ENCODE data around the gene TMEM26. TPM values are rescaled to one million over a fixed set of nuclear protein-coding genes. Genes with fewer than 3 reads are reported as not detected.

TMEM26 gene
- total and polyA plus RNA-seq, 2 of the 8 experiments (the other 6 are each of a cell fraction or from before 2014, with no cell fraction given), result 1.6 to 2.8 TPM

DNA sequence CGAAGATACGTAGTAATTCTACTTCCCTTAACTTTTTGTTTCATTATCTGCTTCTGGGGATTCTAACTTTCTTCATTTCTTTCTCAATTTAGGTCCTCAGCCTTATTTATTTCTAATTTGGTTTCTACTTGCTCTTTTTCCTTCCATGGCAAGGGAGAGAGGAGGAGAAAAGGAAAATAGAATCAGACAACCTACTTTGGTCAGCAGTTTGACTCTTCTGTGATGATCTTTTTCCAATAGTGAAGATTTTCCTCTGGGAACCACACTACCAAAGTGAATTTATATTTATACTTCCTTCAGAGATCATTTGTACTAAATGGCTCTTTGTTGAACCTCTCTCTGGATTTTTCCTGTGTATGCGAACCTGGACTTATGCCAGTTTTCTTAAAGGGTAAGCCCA, 90.2 kb downstream of the TMEM26 start:
- DNase-seq (ENCODE audit: low read depth in 1 of 2, low spot score in 2 of 2), result no peak
- H3K36me3 ChIP-seq (ENCODE audit: control insufficient read depth in 2 of 4, insufficient read depth in 4 of 4, low read length in 3 of 4), result no peaks in the 10 kb centered on the region
- CTCF ChIA-PET (ENCODE audit: partially characterized antibody), result interaction anchor here (1.9 kb wide), 1 partner anchor 338 kb away, joined by 5 read pairs; no protein-coding TSS in a partner anchor

More for the DNA sequence above, 90.2 kb downstream of the TMEM26 start:
- H3K23me2 ChIP-seq (ENCODE audit: low read depth, low read length), result no peaks in the 10 kb centered on the region
- no peaks in the 10 kb centered on the region for H4K20me1 ChIP-seq (replicated peaks in 1 of 2; ENCODE audit: control insufficient read depth in 1 of 2, insufficient read depth in 2 of 2, low read length in 2 of 2)
- no peak overlapping the region for H3K4me3 ChIP-seq (ENCODE audit: extremely low read depth in 1 of 4, insufficient read depth in 2 of 4, low read depth in 3 of 4, low read length in 4 of 4)
- no peak overlapping the region for H4K91ac ChIP-seq (replicated peaks; ENCODE audit: insufficient read length, low read length)
- H3K4me1 ChIP-seq (replicated peaks in 1 of 4; ENCODE audit: control insufficient read depth in 3 of 4, insufficient read depth in 4 of 4, low read length in 3 of 4), result no peaks in the 10 kb centered on the region
- no peak overlapping the region for H3K4ac ChIP-seq (replicated peaks; ENCODE audit: insufficient read length, low read depth, low read length)
- H2AFZ ChIP-seq (ENCODE audit: low read length), result no peak overlapping the region
- no peak overlapping the region for H2BK20ac ChIP-seq (ENCODE audit: low read length)
- no peak overlapping the region for H2AK5ac ChIP-seq (ENCODE audit: low read depth, low read length)
- H4K8ac ChIP-seq (ENCODE audit: extremely low read depth, insufficient read depth, low read length), result no peak overlapping the region
- H2BK120ac ChIP-seq (replicated peaks; ENCODE audit: low read depth, low read length), result no peak overlapping the region
- H3K56ac ChIP-seq (replicated peaks; ENCODE audit: insufficient read length, low read depth, low read length), result no peak overlapping the region
- H2BK15ac ChIP-seq (ENCODE audit: low read length), result no peak overlapping the region
- H3K27me3 ChIP-seq (replicated peaks in 1 of 4; ENCODE audit: control insufficient read depth in 3 of 4, extremely low read depth in 1 of 4, insufficient read depth in 3 of 4, low read length in 3 of 4), result no peaks in the 10 kb centered on the region
- no peaks in the 10 kb centered on the region for H3K79me2 ChIP-seq (ENCODE audit: control insufficient read depth in 1 of 2, insufficient read depth in 2 of 2, low read length in 2 of 2)
- no peaks in the 10 kb centered on the region for H3K79me1 ChIP-seq (ENCODE audit: low read depth, low read length)
- no peak for FAIRE-seq
- H3K14ac ChIP-seq (ENCODE audit: insufficient read length), result no peak overlapping the region
- H3K23ac ChIP-seq (ENCODE audit: insufficient read length), result no peak overlapping the region
- TF ChIP-seq TBP (IDR thresholded peaks at IDR 0.05; ENCODE audit: low read depth, low read length) (no peak), TAF7 (optimal IDR thresholded peaks at IDR 0.05; ENCODE audit: borderline replicate concordance, low read depth, low read length) (no peak), GTF2F1 (IDR thresholded peaks at IDR 0.05; ENCODE audit: borderline replicate concordance, low read depth, low read length) (no peak), BACH1 (IDR thresholded peaks at IDR 0.05; ENCODE audit: low read length) (no peak), POLR2A (IDR thresholded peaks at IDR 0.05; ENCODE audit: control extremely low read depth in 1 of 2, low read depth in 2 of 2, low read length in 2 of 2) (no peak), SRF (IDR thresholded peaks at IDR 0.05; ENCODE audit: low read depth, low read length) (no peak), SIX5 (IDR thresholded peaks at IDR 0.05; ENCODE audit: low read depth, low read length) (no peak), KDM5A (IDR thresholded peaks at IDR 0.05; ENCODE audit: low read length) (no peak), JUND (IDR thresholded peaks at IDR 0.05; ENCODE audit: low read length) (no peak), TEAD4 (IDR thresholded peaks at IDR 0.05; ENCODE audit: low read depth, low read length) (no peak), JUN (IDR thresholded peaks at IDR 0.05; ENCODE audit: low read depth, low read length) (no peak)
- TF ChIP-seq, protein P1, sequence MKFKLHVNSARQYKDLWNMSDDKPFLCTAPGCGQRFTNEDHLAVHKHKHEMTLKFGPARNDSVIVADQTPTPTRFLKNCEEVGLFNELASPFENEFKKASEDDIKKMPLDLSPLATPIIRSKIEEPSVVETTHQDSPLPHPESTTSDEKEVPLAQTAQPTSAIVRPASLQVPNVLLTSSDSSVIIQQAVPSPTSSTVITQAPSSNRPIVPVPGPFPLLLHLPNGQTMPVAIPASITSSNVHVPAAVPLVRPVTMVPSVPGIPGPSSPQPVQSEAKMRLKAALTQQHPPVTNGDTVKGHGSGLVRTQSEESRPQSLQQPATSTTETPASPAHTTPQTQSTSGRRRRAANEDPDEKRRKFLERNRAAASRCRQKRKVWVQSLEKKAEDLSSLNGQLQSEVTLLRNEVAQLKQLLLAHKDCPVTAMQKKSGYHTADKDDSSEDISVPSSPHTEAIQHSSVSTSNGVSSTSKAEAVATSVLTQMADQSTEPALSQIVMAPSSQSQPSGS (IDR thresholded peaks at IDR 0.05; ENCODE audit: low read length), result no peak
- TF ChIP-seq, protein P2, sequence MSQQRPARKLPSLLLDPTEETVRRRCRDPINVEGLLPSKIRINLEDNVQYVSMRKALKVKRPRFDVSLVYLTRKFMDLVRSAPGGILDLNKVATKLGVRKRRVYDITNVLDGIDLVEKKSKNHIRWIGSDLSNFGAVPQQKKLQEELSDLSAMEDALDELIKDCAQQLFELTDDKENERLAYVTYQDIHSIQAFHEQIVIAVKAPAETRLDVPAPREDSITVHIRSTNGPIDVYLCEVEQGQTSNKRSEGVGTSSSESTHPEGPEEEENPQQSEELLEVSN (IDR thresholded peaks at IDR 0.05), result no peak
- H2BK5ac ChIP-seq (ENCODE audit: low read depth, low read length), result no peak overlapping the region
- POLR2A ChIA-PET (ENCODE audit: partially characterized antibody), result no interaction called here
- H3K4me2 ChIP-seq (ENCODE audit: insufficient read depth in 1 of 2, low read depth in 2 of 2, low read length in 2 of 2), result no peak overlapping the region
- WGBS, 2 experiments (ENCODE audit: extremely low coverage in 1 of 2, insufficient coverage in 1 of 2, insufficient read length in 1 of 2, insufficient replicate concordance in 2 of 2, low coverage in 1 of 2, low lambda C conversion rate in 2 of 2, missing lambda C conversion rate in 1 of 2), result 90% methylated on average over 3 of the region's 3 CpGs; no CpG with 5 or more reads in 1 of the 2 experiments
- no peak overlapping the region for H2BK12ac ChIP-seq (ENCODE audit: low read depth, low read length)
- no peak overlapping the region for H4K5ac ChIP-seq (ENCODE audit: insufficient read length, low read depth, low read length)
- H3K18ac ChIP-seq (ENCODE audit: extremely low read depth, low read length), result no peak overlapping the region
- H3K27ac ChIP-seq (ENCODE audit: low read depth, low read length), result no peak overlapping the region
- no peak overlapping the region for H3K9ac ChIP-seq (replicated peaks in 1 of 4; ENCODE audit: extremely low read depth in 1 of 4, low read depth in 3 of 4, low read length in 3 of 4)
- H3K9me3 ChIP-seq (ENCODE audit: insufficient read depth in 2 of 2, low read depth in 1 of 2, low read length in 1 of 2), result peaks cover 4 to 5% of the 10 kb centered on the region in 2 experiments; a peak in 1 of 4 replicates
